K562 (cell line): Measurements from ENCODE around the gene ANKRD24. TPM values are rescaled to one million over a fixed set of nuclear protein-coding genes. Genes with fewer than 3 reads are reported as not detected.
A peak's percentile ranks its signal among the peaks of the same experiment; 100 is the strongest.

ENCODE experiments used
- ATF3 ChIP-seq, 2 experiments: fragments of 450-650 bp in 1 of 2; sonication (generic) in 1 of 2; formaldehyde crosslinking in 1 of 2; IDR thresholded peaks in 1 of 2; conservative IDR thresholded peaks in 1 of 2; 2 replicates each; pipeline versions ENCODE4 v1.6.1 to v1.8.1; 2016 to 2023; ENCODE audit warnings: mild to moderate bottlenecking in 2 of 2, moderate library complexity in 2 of 2, inconsistent platforms in 1 of 2, missing genetic modification reagents in 1 of 2
- GTF2E2 ChIP-seq: fragments of 200-800 bp; sonication (Bioruptor generic); IDR thresholded peaks from 2 replicates; pipeline ENCODE4 v1.6.1; 2016; ENCODE audit warnings: missing genetic modification characterization, missing compliant biosample characterization
- HINFP ChIP-seq: fragments of 450-650 bp; conservative IDR thresholded peaks from 2 replicates; pipeline ENCODE4 v1.6.1; 2016; ENCODE audit warnings: missing genetic modification characterization, low read depth, mild to moderate bottlenecking, control low read depth, missing compliant biosample characterization
- KLF1 ChIP-seq: fragments of 450-650 bp; IDR thresholded peaks from 2 replicates; pipeline ENCODE4 v1.6.1; 2016; ENCODE audit warnings: missing genetic modification characterization, missing compliant biosample characterization
- LCOR ChIP-seq: sonication (generic); formaldehyde crosslinking; IDR thresholded peaks from 2 replicates; pipeline ENCODE4 v1.8.0; 2022; ENCODE audit warnings: mild to moderate bottlenecking, missing genetic modification reagents
- MBD2 ChIP-seq: sonication (generic); IDR thresholded peaks from 2 replicates; pipeline ENCODE4 v1.6.1; 2016; ENCODE audit warnings: low read depth, borderline replicate concordance
- MEF2A ChIP-seq: IDR thresholded peaks from 2 replicates; pipeline ENCODE4 v1.6.1; 2011; ENCODE audit warnings: low read depth, mild to moderate bottlenecking, low read length, moderate library complexity; ENCODE audit not compliant: control insufficient read depth
- NCOA1 ChIP-seq: fragments of 450-650 bp; IDR thresholded peaks from 2 replicates; pipeline ENCODE4 v1.6.1; 2016; ENCODE audit warnings: low read depth
- NFIX ChIP-seq: fragments of 250-450 bp; sonication (Bioruptor Pico); IDR thresholded peaks from 2 replicates; pipeline ENCODE4 v1.4.0; 2020; ENCODE audit warnings: low read depth, mild to moderate bottlenecking, moderate library complexity
- SPI1 ChIP-seq: IDR thresholded peaks from 2 replicates; pipeline ENCODE4 v1.6.1; 2011; ENCODE audit warnings: low read depth, low read length, control low read depth, borderline replicate concordance
- polyA plus RNA-seq, 8 experiments: library from polyadenylated mRNA; depleted of rRNA in 4 of 8; stranded (reverse) in 5 of 8; unstranded in 3 of 8; fragments of >200 nt; fragmentation: Nextera tagmentation in 2 of 8; fragmentation: Illumina TruSeq in 1 of 8; extraction: Ambion mirVana in 2 of 8; extraction: Trizol in 1 of 8; gene quantifications; 2 replicates each; pipeline versions ENCODE4 v1.2.1 to v1.2.3, GENCODE V29; 2011 to 2014; ENCODE audit warnings: inconsistent platforms in 1 of 8, missing spikeins in 1 of 8
- total RNA-seq, 7 experiments: library from RNA; depleted of rRNA in 6 of 7; stranded (reverse); fragments of >200 nt in 6 of 7; fragmentation: Illumina TruSeq in 2 of 7; extraction: Trizol in 2 of 7; gene quantifications; 2 replicates each; pipeline versions ENCODE4 v1.2.1 to v1.2.3, GENCODE V29; 2011 to 2021; ENCODE audit warnings: low replicate concordance in 1 of 7
- TF ChIP-seq, protein P1 (sequence below), 2 experiments: fragments of 450-650 bp; IDR thresholded peaks; 2 replicates each; pipeline ENCODE4 v1.6.1; 2016; ENCODE audit warnings: mild to moderate bottlenecking in 2 of 2, borderline replicate concordance in 1 of 2, low read depth in 1 of 2, moderate library complexity in 1 of 2
- TF ChIP-seq, protein P2 (sequence below): fragments of 200-800 bp; sonication (Bioruptor generic); IDR thresholded peaks from 2 replicates; pipeline ENCODE4 v1.6.1; 2017; ENCODE audit warnings: missing genetic modification characterization, missing compliant biosample characterization

The ANKRD24 gene
- total and polyA plus RNA-seq, 9 of the 15 experiments (the other 6 are each of a cell fraction or from before 2014, with no cell fraction given) = 0.07 to 0.12 (median 0.09) TPM; not detected in 5

GRCh38 chr19:4246767-4247593 lies 64.5 kb downstream of the ANKRD24 start, which contains the start of gene YJU2 (continued):
- TF ChIP-seq, protein P1, sequence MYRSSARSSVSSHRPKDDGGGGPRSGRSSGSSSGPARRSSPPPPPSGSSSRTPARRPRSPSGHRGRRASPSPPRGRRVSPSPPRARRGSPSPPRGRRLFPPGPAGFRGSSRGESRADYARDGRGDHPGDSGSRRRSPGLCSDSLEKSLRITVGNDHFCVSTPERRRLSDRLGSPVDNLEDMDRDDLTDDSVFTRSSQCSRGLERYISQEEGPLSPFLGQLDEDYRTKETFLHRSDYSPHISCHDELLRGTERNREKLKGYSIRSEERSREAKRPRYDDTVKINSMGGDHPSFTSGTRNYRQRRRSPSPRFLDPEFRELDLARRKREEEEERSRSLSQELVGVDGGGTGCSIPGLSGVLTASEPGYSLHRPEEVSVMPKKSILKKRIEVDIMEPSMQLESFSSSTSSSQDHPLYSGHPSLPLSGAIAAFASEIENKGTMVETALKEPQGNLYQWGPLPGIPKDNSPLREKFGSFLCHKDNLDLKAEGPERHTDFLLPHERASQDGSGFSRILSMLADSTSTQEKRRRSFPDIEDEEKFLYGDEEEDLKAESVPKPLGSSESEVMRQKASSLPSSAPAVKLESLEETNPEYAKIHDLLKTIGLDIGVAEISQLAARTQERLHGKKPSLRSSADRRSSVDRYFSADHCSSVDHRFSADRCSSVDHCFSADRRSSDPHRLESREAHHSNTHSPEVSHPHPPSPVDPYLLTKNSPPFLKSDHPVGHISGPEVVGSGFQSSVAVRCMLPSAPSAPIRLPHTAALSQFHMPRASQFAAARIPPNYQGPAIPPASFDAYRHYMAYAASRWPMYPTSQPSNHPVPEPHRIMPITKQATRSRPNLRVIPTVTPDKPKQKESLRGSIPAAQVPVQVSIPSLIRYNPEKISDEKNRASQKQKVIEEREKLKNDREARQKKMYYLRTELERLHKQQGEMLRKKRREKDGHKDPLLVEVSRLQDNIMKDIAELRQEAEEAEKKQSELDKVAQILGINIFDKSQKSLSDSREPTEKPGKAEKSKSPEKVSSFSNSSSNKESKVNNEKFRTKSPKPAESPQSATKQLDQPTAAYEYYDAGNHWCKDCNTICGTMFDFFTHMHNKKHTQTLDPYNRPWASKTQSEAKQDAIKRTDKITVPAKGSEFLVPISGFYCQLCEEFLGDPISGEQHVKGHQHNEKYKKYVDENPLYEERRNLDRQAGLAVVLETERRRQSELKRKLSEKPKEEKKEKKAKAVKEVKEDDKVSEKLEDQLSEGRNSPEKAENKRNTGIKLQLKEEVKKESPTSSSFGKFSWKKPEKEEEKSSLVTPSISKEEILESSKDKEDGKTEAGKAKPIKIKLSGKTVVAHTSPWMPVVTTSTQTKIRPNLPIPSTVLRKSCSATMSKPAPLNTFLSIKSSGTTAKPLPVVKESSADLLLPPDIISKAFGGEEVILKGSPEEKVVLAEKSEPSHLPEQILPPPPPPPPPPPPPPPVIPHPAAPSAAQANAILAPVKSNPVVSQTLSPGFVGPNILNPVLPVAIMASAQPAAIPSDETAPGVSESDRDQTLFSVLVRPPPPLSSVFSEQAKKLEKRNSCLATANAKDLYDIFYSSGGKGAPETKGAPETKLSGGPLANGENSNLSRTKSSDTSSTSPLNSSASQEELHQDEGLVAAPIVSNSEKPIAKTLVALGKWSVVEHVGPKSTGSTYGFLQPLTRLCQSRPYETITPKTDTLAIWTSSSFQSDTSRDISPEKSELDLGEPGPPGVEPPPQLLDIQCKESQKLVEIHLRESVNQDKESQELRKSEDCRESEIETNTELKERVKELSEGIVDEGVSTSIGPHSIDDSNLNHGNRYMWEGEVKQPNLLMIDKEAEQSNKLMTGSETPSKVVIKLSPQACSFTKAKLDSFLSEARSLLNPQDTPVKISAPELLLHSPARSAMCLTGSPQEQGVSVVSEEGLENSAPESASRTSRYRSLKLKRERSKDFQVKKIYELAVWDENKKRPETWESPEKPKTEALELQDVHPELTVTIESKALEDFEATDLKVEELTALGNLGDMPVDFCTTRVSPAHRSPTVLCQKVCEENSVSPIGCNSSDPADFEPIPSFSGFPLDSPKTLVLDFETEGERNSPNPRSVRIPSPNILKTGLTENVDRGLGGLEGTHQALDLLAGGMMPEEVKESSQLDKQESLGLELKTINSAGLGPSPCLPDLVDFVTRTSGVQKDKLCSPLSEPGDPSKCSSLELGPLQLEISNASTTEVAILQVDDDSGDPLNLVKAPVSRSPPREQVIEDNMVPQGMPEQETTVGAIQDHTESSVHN (IDR thresholded peaks at IDR 0.05; ENCODE audit: borderline replicate concordance in 1 of 2, low read depth in 1 of 2) = 0 out of 4 replicates have a peak, but pooled peaks of 1 of the 2 experiments have one; percentile 39
- peak; percentile 48; the same call in 1 of the 2 replicates for TF ChIP-seq ATF3 (IDR thresholded peaks at IDR 0.05)
- peak; percentile 83 for TF ChIP-seq ATF3 (CRISPR knock-in tag; conservative IDR thresholded peaks at IDR 0.05)
- no peak for TF ChIP-seq HINFP (tag)
- peak; percentile 67; the same call in 1 of the 2 replicates for TF ChIP-seq SPI1
- peak; percentile 99 for TF ChIP-seq NCOA1
- peak; percentile 47; the same call in 1 of the 2 replicates for TF ChIP-seq LCOR (CRISPR knock-in tag)
- peak; percentile 100 for TF ChIP-seq MBD2
- TF ChIP-seq MEF2A = 0 out of 2 replicates have a peak, but pooled peaks have one; percentile 8
- no peak; the same call in 1 of the 2 replicates for TF ChIP-seq KLF1 (tag)
- no peak for TF ChIP-seq NFIX
- TF ChIP-seq, protein P2, sequence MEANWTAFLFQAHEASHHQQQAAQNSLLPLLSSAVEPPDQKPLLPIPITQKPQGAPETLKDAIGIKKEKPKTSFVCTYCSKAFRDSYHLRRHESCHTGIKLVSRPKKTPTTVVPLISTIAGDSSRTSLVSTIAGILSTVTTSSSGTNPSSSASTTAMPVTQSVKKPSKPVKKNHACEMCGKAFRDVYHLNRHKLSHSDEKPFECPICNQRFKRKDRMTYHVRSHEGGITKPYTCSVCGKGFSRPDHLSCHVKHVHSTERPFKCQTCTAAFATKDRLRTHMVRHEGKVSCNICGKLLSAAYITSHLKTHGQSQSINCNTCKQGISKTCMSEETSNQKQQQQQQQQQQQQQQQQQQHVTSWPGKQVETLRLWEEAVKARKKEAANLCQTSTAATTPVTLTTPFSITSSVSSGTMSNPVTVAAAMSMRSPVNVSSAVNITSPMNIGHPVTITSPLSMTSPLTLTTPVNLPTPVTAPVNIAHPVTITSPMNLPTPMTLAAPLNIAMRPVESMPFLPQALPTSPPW (CRISPR knock-in tag) = peak; percentile 93
- TF ChIP-seq GTF2E2 = no peak
